ENCODE results near the gene PPP1R9A.

DNA sequence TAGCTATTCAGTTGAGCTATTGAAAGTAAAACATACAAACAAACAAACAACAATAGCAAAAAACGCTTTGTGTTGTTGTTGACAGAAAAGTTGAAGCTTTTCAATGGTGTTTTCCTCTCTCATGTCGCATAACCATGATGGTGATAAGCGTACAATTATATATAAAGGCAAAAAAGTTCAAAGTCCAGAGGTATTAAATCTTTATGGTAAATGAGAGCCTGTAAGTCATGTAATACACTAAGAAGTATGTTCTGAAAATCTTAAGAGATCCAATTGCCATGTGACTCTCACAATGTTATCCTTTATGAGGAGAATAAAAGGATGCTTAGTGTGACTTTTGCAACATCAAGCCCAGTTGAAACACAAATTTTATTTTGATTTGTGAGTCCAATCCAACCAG is 93.9 kb downstream of the PPP1R9A start:
- no peak for TF ChIP-seq GATA3 (IDR thresholded peaks at IDR 0.05; ENCODE audit: low read depth, low read length)
- TF ChIP-seq GATA2 (IDR thresholded peaks at IDR 0.05; ENCODE audit: low read depth, low read length): no peak

Measured in SH-SY5Y (cell line).